ENCODE measurements around the gene LAPTM4A.
A peak's percentile ranks its signal among the peaks of the same experiment; 100 is the strongest.

The LAPTM4A gene

GRCh38 chr2:20012282-20013125 lies 38.9 kb downstream of the LAPTM4A start, which contains the start of gene MATN3:
TSS of gene MATN3 (minus strand) at chr2:20012668. CDS start at chr2:20012631, 37 bp downstream.
- peak within 1 kb of the TSS; percentile 30 for H2AK5ac ChIP-seq (ENCODE audit: low read length)
- H3K56ac ChIP-seq (ENCODE audit: low read length), result peak within 1 kb of the TSS; percentile 95
- H3K27ac ChIP-seq (ENCODE audit: low read depth, low read length), result peak within 1 kb of the TSS; percentile 93
- H3K36me3 ChIP-seq (ENCODE audit: control insufficient read depth, insufficient read depth, low read length), result no peaks in the 10 kb centered on the region
- H3K9ac ChIP-seq (ENCODE audit: low read length), result peak within 1 kb of the TSS; percentile 87
- H3K79me1 ChIP-seq (ENCODE audit: low read length), result peaks cover 1% of the 10 kb centered on the region
- no CpG with 5 or more reads among the region's 87 CpGs for WGBS (ENCODE audit: extremely low coverage, insufficient coverage, low lambda C conversion rate)
- H3K4me1 ChIP-seq (ENCODE audit: control insufficient read depth, low read depth, low read length), result peaks cover 7% of the 10 kb centered on the region
- no peaks in the 10 kb centered on the region for H3K79me2 ChIP-seq (ENCODE audit: control insufficient read depth, insufficient read depth, low read length)
- peak; percentile 79 for DNase-seq
- peak within 1 kb of the TSS; percentile 94 for H2BK5ac ChIP-seq (ENCODE audit: low read length)
- H3K18ac ChIP-seq (ENCODE audit: low read length), result peak within 1 kb of the TSS; percentile 96
- peak within 1 kb of the TSS; percentile 95 for H3K4ac ChIP-seq (ENCODE audit: low read depth, low read length)
- H4K5ac ChIP-seq (ENCODE audit: low read length), result peak within 1 kb of the TSS; percentile 78
- peak within 1 kb of the TSS; percentile 66 for H3K4me3 ChIP-seq (ENCODE audit: low read length)
- H2BK15ac ChIP-seq (replicated peaks; ENCODE audit: low read depth), result peak within 1 kb of the TSS; percentile 48
- H4K8ac ChIP-seq (ENCODE audit: low read depth, low read length), result peak within 1 kb of the TSS; percentile 88
- peak within 1 kb of the TSS; percentile 11 for H3K23ac ChIP-seq (ENCODE audit: low read length)
- H3K4me2 ChIP-seq (ENCODE audit: low read length), result peak within 1 kb of the TSS; percentile 75
- H2BK120ac ChIP-seq (ENCODE audit: low read depth, low read length), result peak within 1 kb of the TSS; percentile 92
- no peaks in the 10 kb centered on the region for H3K27me3 ChIP-seq (ENCODE audit: insufficient read depth, low read length, poor library complexity)

GRCh38 chr2:20012032-20012281 lies 39.5 kb downstream of the LAPTM4A start:
- H3K4me3 ChIP-seq (ENCODE audit: low read length), result peak overlapping the region; percentile 66

GRCh38 chr2:20011276-20012031 lies 40.0 kb downstream of the LAPTM4A start:
- peaks cover 7% of the 10 kb centered on the region for H3K4me1 ChIP-seq (ENCODE audit: control insufficient read depth, low read depth, low read length)
- H3K36me3 ChIP-seq (ENCODE audit: control insufficient read depth, insufficient read depth, low read length), result no peaks in the 10 kb centered on the region
- peak overlapping the region; percentile 82 for H3K4ac ChIP-seq (ENCODE audit: low read depth, low read length)
- peak overlapping the region; percentile 66 for H3K4me3 ChIP-seq (ENCODE audit: low read length)
- no peak overlapping the region for H4K5ac ChIP-seq (ENCODE audit: low read length)
- peaks cover 1% of the 10 kb centered on the region for H3K79me1 ChIP-seq (ENCODE audit: low read length)
- no peak overlapping the region for H2BK120ac ChIP-seq (ENCODE audit: low read depth, low read length)
- H3K56ac ChIP-seq (ENCODE audit: low read length), result peak overlapping the region; percentile 95
- H3K9ac ChIP-seq (ENCODE audit: low read length), result peak overlapping the region; percentile 87
- DNase-seq, result no peak
- no peak overlapping the region for H2BK5ac ChIP-seq (ENCODE audit: low read length)
- no peak overlapping the region for H2BK15ac ChIP-seq (replicated peaks; ENCODE audit: low read depth)
- H2AK5ac ChIP-seq (ENCODE audit: low read length), result no peak overlapping the region
- peak overlapping the region; percentile 75 for H3K4me2 ChIP-seq (ENCODE audit: low read length)
- H3K79me2 ChIP-seq (ENCODE audit: control insufficient read depth, insufficient read depth, low read length), result no peaks in the 10 kb centered on the region
- no peak overlapping the region for H3K23ac ChIP-seq (ENCODE audit: low read length)
- H3K27me3 ChIP-seq (ENCODE audit: insufficient read depth, low read length, poor library complexity), result no peaks in the 10 kb centered on the region
- peak overlapping the region; percentile 96 for H3K18ac ChIP-seq (ENCODE audit: low read length)
- H4K8ac ChIP-seq (ENCODE audit: low read depth, low read length), result peak overlapping the region; percentile 67
- WGBS (ENCODE audit: extremely low coverage, insufficient coverage, low lambda C conversion rate), result no CpG with 5 or more reads among the region's 14 CpGs
- H3K27ac ChIP-seq (ENCODE audit: low read depth, low read length), result peak overlapping the region; percentile 93

More at GRCh38 chr2:20012032-20012281, 39.5 kb downstream of the LAPTM4A start:
- peak; percentile 44 for DNase-seq
- peak overlapping the region; percentile 82 for H3K4ac ChIP-seq (ENCODE audit: low read depth, low read length)
- H3K23ac ChIP-seq (ENCODE audit: low read length), result no peak overlapping the region
- no peaks in the 10 kb centered on the region for H3K79me2 ChIP-seq (ENCODE audit: control insufficient read depth, insufficient read depth, low read length)
- H2BK15ac ChIP-seq (replicated peaks; ENCODE audit: low read depth), result no peak overlapping the region
- H3K27ac ChIP-seq (ENCODE audit: low read depth, low read length), result peak overlapping the region; percentile 93
- H4K5ac ChIP-seq (ENCODE audit: low read length), result no peak overlapping the region
- H3K4me2 ChIP-seq (ENCODE audit: low read length), result peak overlapping the region; percentile 75
- peak overlapping the region; percentile 87 for H3K9ac ChIP-seq (ENCODE audit: low read length)
- H4K8ac ChIP-seq (ENCODE audit: low read depth, low read length), result peak overlapping the region; percentile 67
- H3K27me3 ChIP-seq (ENCODE audit: insufficient read depth, low read length, poor library complexity), result no peaks in the 10 kb centered on the region
- peaks cover 7% of the 10 kb centered on the region for H3K4me1 ChIP-seq (ENCODE audit: control insufficient read depth, low read depth, low read length)
- no peak overlapping the region for H2AK5ac ChIP-seq (ENCODE audit: low read length)
- peak overlapping the region; percentile 96 for H3K18ac ChIP-seq (ENCODE audit: low read length)
- peak overlapping the region; percentile 92 for H2BK120ac ChIP-seq (ENCODE audit: low read depth, low read length)
- H3K36me3 ChIP-seq (ENCODE audit: control insufficient read depth, insufficient read depth, low read length), result no peaks in the 10 kb centered on the region
- H2BK5ac ChIP-seq (ENCODE audit: low read length), result peak overlapping the region; percentile 27
- no CpG with 5 or more reads among the region's 4 CpGs for WGBS (ENCODE audit: extremely low coverage, insufficient coverage, low lambda C conversion rate)
- peak overlapping the region; percentile 95 for H3K56ac ChIP-seq (ENCODE audit: low read length)
- H3K79me1 ChIP-seq (ENCODE audit: low read length), result peaks cover 1% of the 10 kb centered on the region

GRCh38 chr2:20008703-20009102 lies 42.7 kb downstream of the LAPTM4A start:
- no peak overlapping the region for H3K4me3 ChIP-seq (ENCODE audit: low read length)
- no peaks in the 10 kb centered on the region for H3K36me3 ChIP-seq (ENCODE audit: control insufficient read depth, insufficient read depth, low read length)
- H2BK15ac ChIP-seq (replicated peaks; ENCODE audit: low read depth), result no peak overlapping the region
- H3K4ac ChIP-seq (ENCODE audit: low read depth, low read length), result no peak overlapping the region
- no peak overlapping the region for H3K18ac ChIP-seq (ENCODE audit: low read length)
- no peak overlapping the region for H2AK5ac ChIP-seq (ENCODE audit: low read length)
- H4K5ac ChIP-seq (ENCODE audit: low read length), result no peak overlapping the region
- H3K56ac ChIP-seq (ENCODE audit: low read length), result no peak overlapping the region
- H2BK120ac ChIP-seq (ENCODE audit: low read depth, low read length), result no peak overlapping the region
- no peaks in the 10 kb centered on the region for H3K79me2 ChIP-seq (ENCODE audit: control insufficient read depth, insufficient read depth, low read length)
- H3K27me3 ChIP-seq (ENCODE audit: insufficient read depth, low read length, poor library complexity), result no peaks in the 10 kb centered on the region
- no peak overlapping the region for H4K8ac ChIP-seq (ENCODE audit: low read depth, low read length)
- no peak overlapping the region for H3K27ac ChIP-seq (ENCODE audit: low read depth, low read length)
- peaks cover 7% of the 10 kb centered on the region for H3K4me1 ChIP-seq (ENCODE audit: control insufficient read depth, low read depth, low read length)
- H3K79me1 ChIP-seq (ENCODE audit: low read length), result peaks cover 3% of the 10 kb centered on the region
- no peak overlapping the region for H3K9ac ChIP-seq (ENCODE audit: low read length)
- no peak overlapping the region for H3K4me2 ChIP-seq (ENCODE audit: low read length)
- DNase-seq, result no peak
- WGBS (ENCODE audit: extremely low coverage, insufficient coverage, low lambda C conversion rate), result no CpG with 5 or more reads among the region's 5 CpGs
- no peak overlapping the region for H3K23ac ChIP-seq (ENCODE audit: low read length)
- no peak overlapping the region for H2BK5ac ChIP-seq (ENCODE audit: low read length)

GRCh38 chr2:20005891-20006470 lies 45.4 kb downstream of the LAPTM4A start:
- H2BK5ac ChIP-seq (ENCODE audit: low read length), result no peak overlapping the region
- no peaks in the 10 kb centered on the region for H3K79me2 ChIP-seq (ENCODE audit: control insufficient read depth, insufficient read depth, low read length)
- H3K56ac ChIP-seq (ENCODE audit: low read length), result no peak overlapping the region

More at GRCh38 chr2:20005891-20006470, 45.4 kb downstream of the LAPTM4A start:
- no peak overlapping the region for H3K4ac ChIP-seq (ENCODE audit: low read depth, low read length)
- no peak overlapping the region for H3K9ac ChIP-seq (ENCODE audit: low read length)
- no peak overlapping the region for H2AK5ac ChIP-seq (ENCODE audit: low read length)
- no peak overlapping the region for H4K5ac ChIP-seq (ENCODE audit: low read length)
- H3K36me3 ChIP-seq (ENCODE audit: control insufficient read depth, insufficient read depth, low read length), result peaks cover 1% of the 10 kb centered on the region
- H3K4me3 ChIP-seq (ENCODE audit: low read length), result no peak overlapping the region
- no peak overlapping the region for H3K4me2 ChIP-seq (ENCODE audit: low read length)
- no peak overlapping the region for H3K27ac ChIP-seq (ENCODE audit: low read depth, low read length)
- H4K8ac ChIP-seq (ENCODE audit: low read depth, low read length), result no peak overlapping the region
- no peaks in the 10 kb centered on the region for H3K27me3 ChIP-seq (ENCODE audit: insufficient read depth, low read length, poor library complexity)
- DNase-seq, result no peak
- no peak overlapping the region for H3K18ac ChIP-seq (ENCODE audit: low read length)
- H3K4me1 ChIP-seq (ENCODE audit: control insufficient read depth, low read depth, low read length), result peaks cover 5% of the 10 kb centered on the region
- H3K23ac ChIP-seq (ENCODE audit: low read length), result no peak overlapping the region
- peaks cover 4% of the 10 kb centered on the region for H3K79me1 ChIP-seq (ENCODE audit: low read length)
- H2BK15ac ChIP-seq (replicated peaks; ENCODE audit: low read depth), result no peak overlapping the region
- H2BK120ac ChIP-seq (ENCODE audit: low read depth, low read length), result no peak overlapping the region
- no CpG with 5 or more reads among the region's 17 CpGs for WGBS (ENCODE audit: extremely low coverage, insufficient coverage, low lambda C conversion rate)

All from mesendoderm (in vitro differentiated cells).